Chondrocyte (in vitro differentiated cells): ENCODE results near the gene KLK5. TPM values are rescaled to one million over a fixed set of nuclear protein-coding genes. Genes with fewer than 3 reads are reported as not detected.

Experiments
- DNase-seq: peaks from one replicate; pipeline ENCODE4 v3.0.0; 2021; ENCODE audit warnings: mixed read lengths, low spot score
- H3K27ac Mint-ChIP-seq: one replicate; pipeline ENCODE4 v1.8.0; 2021; ENCODE audit warnings: mild to moderate bottlenecking, moderate library complexity, mixed read lengths; ENCODE audit not compliant: unreplicated experiment
- H3K27me3 Mint-ChIP-seq: 2 replicates; pipeline ENCODE4 v1.8.0; 2021; ENCODE audit warnings: low read depth, mixed read lengths
- H3K36me3 Mint-ChIP-seq: 2 replicates; pipeline ENCODE4 v1.8.0; 2021; ENCODE audit warnings: low read depth, mixed read lengths
- H3K4me1 Mint-ChIP-seq: 2 replicates; pipeline ENCODE4 v1.8.0; 2021; ENCODE audit warnings: low read depth, mild to moderate bottlenecking, mixed read lengths
- H3K4me3 Mint-ChIP-seq: one replicate; pipeline ENCODE4 v1.8.0; 2021; ENCODE audit warnings: mild to moderate bottlenecking, moderate library complexity, mixed read lengths; ENCODE audit not compliant: unreplicated experiment
- H3K9me3 Mint-ChIP-seq: 2 replicates; pipeline ENCODE4 v1.8.0; 2021; ENCODE audit warnings: low read depth, mixed read lengths
- CTCF ChIP-seq: fragments of 200-600 bp; sonication (generic); IDR thresholded peaks from 2 replicates; pipeline ENCODE4 v1.5.0; 2021; ENCODE audit warnings: antibody characterized with exemption, mild to moderate bottlenecking, moderate library complexity
- total RNA-seq: library from RNA; stranded (reverse); gene quantifications from 3 replicates; pipeline ENCODE4 v1.2.1, GENCODE V29; 2021

The KLK5 gene
- total RNA-seq, 1 donor from 2014 or later, result 0.42 TPM

- no peak for TF ChIP-seq CTCF
- no peaks in the 10 kb centered on the region for H3K4me1 Mint-ChIP-seq
- H3K27me3 Mint-ChIP-seq, result no peaks in the 10 kb centered on the region
- H3K27ac Mint-ChIP-seq, result no peak overlapping the region
- no peak overlapping the region for H3K4me3 Mint-ChIP-seq
- peaks cover 3% of the 10 kb centered on the region for H3K36me3 Mint-ChIP-seq
- no peak for DNase-seq
- peaks cover 23% of the 10 kb centered on the region for H3K9me3 Mint-ChIP-seq
Observed at GRCh38 chr19:50962245-50962644, 9.4 kb upstream of the KLK5 start.

DNA sequence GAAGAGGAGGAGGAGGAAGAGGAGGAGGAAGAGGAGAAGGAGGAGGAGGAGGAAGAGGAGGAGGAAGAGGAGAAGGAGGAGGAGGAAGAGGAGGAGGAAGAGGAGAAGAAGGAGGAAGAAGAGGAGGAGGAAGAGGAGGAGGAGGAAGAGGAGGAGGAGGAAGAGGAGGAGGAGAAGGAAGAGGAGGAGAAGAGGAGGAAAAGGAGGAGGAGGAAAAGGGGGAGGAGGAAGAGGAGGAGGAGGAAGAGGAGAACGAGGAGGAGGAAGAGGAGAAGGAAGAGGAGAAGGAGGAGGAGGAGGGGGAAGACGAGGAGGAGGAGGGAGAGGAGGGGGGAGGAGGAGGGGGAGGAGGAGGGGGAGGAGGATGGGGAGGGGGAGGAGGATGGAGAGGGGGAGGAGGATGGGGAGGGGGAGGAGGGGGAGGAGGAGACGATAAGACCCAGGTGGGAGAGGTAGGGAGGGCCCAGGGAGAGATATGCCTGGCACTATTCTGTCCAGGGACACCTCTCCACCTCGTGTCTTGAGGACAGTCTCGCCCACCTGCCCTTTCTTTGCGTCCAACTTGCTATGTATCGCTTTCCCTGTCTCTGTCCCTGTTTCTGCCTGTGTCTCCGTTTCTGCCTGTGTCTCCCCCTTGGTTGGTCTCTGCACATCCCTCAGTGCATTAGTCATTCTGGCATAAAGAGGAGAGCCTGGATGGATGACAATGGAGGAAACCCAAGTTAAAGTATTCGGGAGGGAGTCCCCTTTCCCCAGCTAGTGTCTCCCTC, 7.1 kb upstream of the KLK5 start:
- no peak for DNase-seq
- Mint-ChIP-seq H3K27me3 (no peaks in the 10 kb centered on the region), H3K36me3 (peaks cover 3% of the 10 kb centered on the region), H3K4me1 (no peaks in the 10 kb centered on the region), H3K9me3 (peaks cover 23% of the 10 kb centered on the region), H3K4me3 (no peak overlapping the region), H3K27ac (no peak overlapping the region)
- no peak for TF ChIP-seq CTCF

DNA sequence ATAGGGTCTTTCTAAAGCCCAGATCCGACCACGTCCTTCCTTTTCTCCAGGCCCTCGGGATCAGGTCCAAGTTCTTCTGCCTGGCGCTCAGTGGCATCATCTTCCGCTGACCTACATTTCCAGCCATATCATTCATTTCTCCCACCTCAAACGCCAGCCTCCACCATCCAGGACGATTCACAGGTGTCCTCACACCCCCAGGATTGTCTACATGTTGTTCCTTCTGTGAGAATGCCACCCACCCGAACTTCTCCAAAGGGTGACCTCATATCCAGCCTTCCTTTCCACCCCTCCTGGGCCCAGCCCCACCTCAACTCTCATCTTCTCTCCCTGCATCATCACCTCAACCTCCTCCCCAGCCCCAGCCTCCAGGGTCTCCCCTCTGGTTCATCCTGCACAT, 4.7 kb upstream of the KLK5 start:
- no peaks in the 10 kb centered on the region for H3K4me1 Mint-ChIP-seq
- peaks cover 3% of the 10 kb centered on the region for H3K27me3 Mint-ChIP-seq
- no peak overlapping the region for H3K27ac Mint-ChIP-seq
- peaks cover 17% of the 10 kb centered on the region for H3K9me3 Mint-ChIP-seq
- no peak for DNase-seq
- TF ChIP-seq CTCF, result no peak
- peaks cover 3% of the 10 kb centered on the region for H3K36me3 Mint-ChIP-seq
- H3K4me3 Mint-ChIP-seq, result no peak overlapping the region

- Mint-ChIP-seq H3K36me3 (no peaks in the 10 kb centered on the region), H3K4me3 (no peak overlapping the region), H3K27me3 (peaks cover 10% of the 10 kb centered on the region), H3K27ac (no peak overlapping the region), H3K4me1 (no peaks in the 10 kb centered on the region), H3K9me3 (no peaks in the 10 kb centered on the region)
- no peak for DNase-seq
- no peak for TF ChIP-seq CTCF
Observed at GRCh38 chr19:50949861-50950260, 3.0 kb downstream of the KLK5 start.

DNA sequence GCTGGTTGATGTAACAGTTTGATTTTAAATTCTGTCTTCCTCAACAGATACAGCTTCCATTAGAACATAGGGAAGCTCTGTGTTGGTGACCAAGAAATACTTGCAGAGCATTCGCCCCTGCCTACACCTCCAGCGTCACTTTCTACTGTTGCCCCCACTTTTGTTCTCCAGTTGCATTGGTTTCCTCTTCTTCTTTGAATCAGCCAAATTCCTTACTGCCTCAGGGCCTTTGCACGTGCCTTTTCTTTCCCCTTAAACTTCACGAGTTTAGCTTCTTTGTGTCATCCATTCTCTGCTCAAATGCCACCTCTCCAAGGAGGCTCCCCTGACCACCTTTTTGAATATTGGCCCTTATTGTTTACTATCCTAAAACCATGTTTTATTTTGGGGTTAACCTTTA, 5.7 kb downstream of the KLK5 start:
- H3K36me3 Mint-ChIP-seq, result no peaks in the 10 kb centered on the region
- TF ChIP-seq CTCF, result no peak
- DNase-seq, result no peak
- H3K4me3 Mint-ChIP-seq, result no peak overlapping the region
- peaks cover 7% of the 10 kb centered on the region for H3K9me3 Mint-ChIP-seq
- H3K27me3 Mint-ChIP-seq, result peaks cover 7% of the 10 kb centered on the region
- H3K27ac Mint-ChIP-seq, result no peak overlapping the region
- no peaks in the 10 kb centered on the region for H3K4me1 Mint-ChIP-seq
